HCT116 (cell line): ENCODE measurements around the gene GCNT3. TPM values are rescaled to one million over a fixed set of nuclear protein-coding genes. Genes with fewer than 3 reads are reported as not detected.

Source experiments
- ATAC-seq: fragments of 200-7000 bp; cut with Tn5 transposase; 2 replicates; pipeline ENCODE4 v1.9.1; 2020; ENCODE audit warnings: mild to moderate bottlenecking, moderate library complexity
- BruUV-seq: library from RNA; stranded (reverse); fragments of 400-500 nt; replicated peaks from 2 replicates; lab custom pipeline; 2021; lab: Mats Ljungman, UMichigan
- CTCF ChIA-PET: fragments of 300-600 bp; sonication (Branson Sonifier 250); formaldehyde crosslinking; loops from one replicate; lab custom pipeline; 2021; ENCODE audit warnings: antibody characterized with exemption; lab: Charles Lee
- POLR2A ChIA-PET: fragments of 300-600, 350-600 bp; sonication (Branson Sonifier 250); formaldehyde crosslinking; loops from one replicate; lab custom pipeline; 2021; ENCODE audit warnings: antibody characterized with exemption; lab: Charles Lee
- RAD21 ChIA-PET, 2 experiments: fragments of 300-600 bp; sonication (Branson Sonifier 250); formaldehyde crosslinking; loops; one replicate each; lab custom pipeline; 2023; ENCODE audit warnings: low total read pairs in 2 of 2; ENCODE audit not compliant: uncharacterized antibody in 2 of 2, unreplicated experiment in 2 of 2, low non-redundant PET in 1 of 2; lab: Charles Lee
- DNase-seq: peaks from one replicate; pipeline ENCODE4 v3.0.0-alpha.2; 2010; ENCODE audit warnings: low read depth, low spot score
- H2AFZ ChIP-seq: fragments of 200-600 bp; shearing (Covaris generic), sonication (generic); 2 replicates; pipeline ENCODE4 v1.6.1; 2017; ENCODE audit warnings: low read depth, mixed run types, mixed read lengths, antibody characterized with exemption, low read length; ENCODE audit not compliant: poor library complexity, severe bottlenecking
- H3K27ac ChIP-seq: 2 replicates; pipeline ENCODE4 v1.5.1; 2012; ENCODE audit warnings: low read depth, low read length
- H3K27me3 ChIP-seq: fragments of 200-600 bp; sonication (generic); 2 replicates; pipeline ENCODE4 v1.6.1; 2016; ENCODE audit warnings: mixed run types, low read length, mixed read lengths; ENCODE audit not compliant: insufficient read depth
- H3K36me3 ChIP-seq, 2 experiments: fragments of 200-500 bp in 1 of 2; fragments of 200-600 bp in 1 of 2; sonication (Bioruptor generic) in 1 of 2; sonication (generic) in 1 of 2; 2 replicates each; pipeline versions ENCODE4 v1.5.1 to v1.6.1; 2014 to 2016; ENCODE audit warnings: low read length in 2 of 2, inconsistent platforms in 1 of 2, mixed read lengths in 1 of 2, mixed run types in 1 of 2; ENCODE audit not compliant: insufficient read depth in 2 of 2, control insufficient read depth in 1 of 2
- H3K4me1 ChIP-seq, 2 experiments: fragments of 200-600 bp in 1 of 2; sonication (generic) in 1 of 2; 2 replicates each; pipeline versions ENCODE4 v1.5.1 to v1.6.1; 2012 to 2017; ENCODE audit warnings: low read length in 2 of 2, inconsistent platforms in 1 of 2, mild to moderate bottlenecking in 1 of 2, mixed read lengths in 1 of 2, mixed run types in 1 of 2, moderate library complexity in 1 of 2; ENCODE audit not compliant: insufficient read depth in 2 of 2, control insufficient read depth in 1 of 2
- H3K4me2 ChIP-seq: fragments of 200-600 bp; sonication (generic); 2 replicates; pipeline ENCODE4 v1.6.1; 2017; ENCODE audit warnings: mixed run types, low read length, mixed read lengths
- H3K4me3 ChIP-seq, 2 experiments: fragments of 200-600 bp in 1 of 2; sonication (generic) in 1 of 2; replicated peaks in 1 of 2; 2 replicates each; pipeline ENCODE4 v1.5.1; 2011 to 2016; ENCODE audit warnings: low read length in 2 of 2, control low read depth in 1 of 2, low read depth in 1 of 2, mild to moderate bottlenecking in 1 of 2, mixed read lengths in 1 of 2, mixed run types in 1 of 2
- H3K79me2 ChIP-seq: fragments of 200-600 bp; sonication (generic); 2 replicates; pipeline ENCODE4 v1.6.1; 2017; ENCODE audit warnings: mild to moderate bottlenecking, mixed run types, low read length, moderate library complexity, mixed read lengths; ENCODE audit not compliant: insufficient read depth
- H3K9ac ChIP-seq: fragments of 200-600 bp; sonication (generic); 2 replicates; pipeline ENCODE4 v1.6.1; 2016; ENCODE audit warnings: low read length, mixed read lengths
- H3K9me2 ChIP-seq: fragments of 200-600 bp; sonication (generic), shearing (Covaris generic); 2 replicates; pipeline ENCODE4 v1.6.1; 2017; ENCODE audit warnings: mixed run types, mild to moderate bottlenecking, moderate library complexity; ENCODE audit not compliant: insufficient read depth
- H3K9me3 ChIP-seq, 2 experiments: fragments of 200-500 bp in 1 of 2; fragments of 200-600 bp in 1 of 2; sonication (Bioruptor generic) in 1 of 2; sonication (generic) in 1 of 2; 2 replicates each; pipeline ENCODE4 v1.6.1; 2014 to 2017; ENCODE audit warnings: low read length in 2 of 2, mixed read lengths in 2 of 2, inconsistent platforms in 1 of 2, low read depth in 1 of 2, mild to moderate bottlenecking in 1 of 2, mixed run types in 1 of 2, moderate library complexity in 1 of 2; ENCODE audit not compliant: control insufficient read depth in 1 of 2, insufficient read depth in 1 of 2
- H4K20me1 ChIP-seq: fragments of 200-600 bp; sonication (generic), shearing (Covaris generic); 2 replicates; pipeline ENCODE4 v1.6.1; 2017; ENCODE audit warnings: mixed run types, mild to moderate bottlenecking, moderate library complexity; ENCODE audit not compliant: insufficient read depth
- CBX3 ChIP-seq: IDR thresholded peaks from 2 replicates; pipeline ENCODE4 v1.6.1; 2012; ENCODE audit warnings: low read depth
- CEBPB ChIP-seq: IDR thresholded peaks from 2 replicates; pipeline ENCODE4 v1.6.1; 2012; ENCODE audit warnings: low read depth
- CTCF ChIP-seq, 3 experiments: fragments of 200-600 bp in 1 of 3; sonication (generic) in 1 of 3; IDR thresholded peaks in 2 of 3; conservative IDR thresholded peaks in 1 of 3; 2 replicates each; pipeline ENCODE4 v1.5.1; 2012 to 2017; ENCODE audit warnings: low read depth in 2 of 3, low read length in 2 of 3, antibody characterized with exemption in 1 of 3, borderline replicate concordance in 1 of 3, control low read depth in 1 of 3, mild to moderate bottlenecking in 1 of 3, mixed read lengths in 1 of 3, mixed run types in 1 of 3, moderate library complexity in 1 of 3; ENCODE audit not compliant: insufficient read depth in 1 of 3
- EZH2 ChIP-seq: fragments of 200-600 bp; sonication (generic); IDR thresholded peaks from 2 replicates; pipeline ENCODE4 v1.6.1; 2017; ENCODE audit warnings: antibody characterized with exemption, mixed run types
- JUND ChIP-seq: IDR thresholded peaks from 2 replicates; pipeline ENCODE4 v1.6.1; 2012
- POLR2A ChIP-seq: IDR thresholded peaks from 2 replicates; pipeline ENCODE4 v1.7.0; 2011; ENCODE audit warnings: borderline replicate concordance; ENCODE audit not compliant: insufficient read depth, insufficient read length; ENCODE audit errors: extremely low read depth
- RAD21 ChIP-seq: IDR thresholded peaks from 2 replicates; pipeline ENCODE4 v1.6.1; 2012; ENCODE audit warnings: low read depth, mild to moderate bottlenecking
- SP1 ChIP-seq: IDR thresholded peaks from 2 replicates; pipeline ENCODE4 v1.6.1; 2012; ENCODE audit warnings: low read depth
- YY1 ChIP-seq: IDR thresholded peaks from 2 replicates; pipeline ENCODE4 v1.6.1; 2011; ENCODE audit warnings: low read length, low read depth, moderate library complexity, mild to moderate bottlenecking; ENCODE audit not compliant: insufficient replicate concordance; ENCODE audit errors: extremely low read depth
- ZFX ChIP-seq: fragments of 450-650 bp; IDR thresholded peaks from 2 replicates; pipeline ENCODE4 v1.6.1; 2017
- intact Hi-C: fragments of 100-400 bp; cut with micrococcal nuclease; formaldehyde crosslinking; loops from 2 replicates; pipeline ENCODE4 v1.10.0; 2022
- total RNA-seq: library from RNA; stranded (reverse); gene quantifications from one replicate; pipeline ENCODE4 v1.2.1, GENCODE V29; 2021; ENCODE audit not compliant: unreplicated experiment

GCNT3 gene
- total RNA-seq, 1 experiment from 2014 or later = 5.6 TPM

- Histone ChIP-seq H3K36me3 (no peaks in the 10 kb centered on the region), H3K9ac (no peak overlapping the region), H2AFZ (no peak overlapping the region), H3K4me2 (no peak overlapping the region), H4K20me1 (no peaks in the 10 kb centered on the region), H3K4me1 (peaks cover 13 to 25% of the 10 kb centered on the region in 2 experiments; a peak in 3 of 4 replicates), H3K27ac (no peak overlapping the region), H3K79me2 (no peaks in the 10 kb centered on the region), H3K4me3 (no peak overlapping the region), H3K9me3 (no peaks in the 10 kb centered on the region), H3K9me2 (no peaks in the 10 kb centered on the region), H3K27me3 (no peaks in the 10 kb centered on the region)
- ChIA-PET RAD21 (no interaction called here), POLR2A (no interaction called here), CTCF (interaction anchor here (3.0 kb wide), 1 partner anchor 83 kb away, joined by 23 read pairs; no protein-coding TSS in a partner anchor)
- no peak for TF ChIP-seq ZFX
- no peak for TF ChIP-seq CEBPB
- no peak for TF ChIP-seq CBX3
- TF ChIP-seq POLR2A = no peak
- TF ChIP-seq SP1 = no peak
- TF ChIP-seq YY1 = no peak
- no peak for TF ChIP-seq JUND
- intact Hi-C loops = no loop called here
- no peak for DNase-seq
- no peak for ATAC-seq
- no TSS peak for BruUV-seq
Measured at GRCh38 chr15:59615661-59616060, 4.1 kb downstream of the GCNT3 start.

- no peak for ATAC-seq
- Histone ChIP-seq H3K27me3 (no peaks in the 10 kb centered on the region), H4K20me1 (no peaks in the 10 kb centered on the region)
- peak in 1 of 3 experiments; percentile 40; a peak in 1 of 6 replicates for TF ChIP-seq CTCF (IDR thresholded peaks at IDR 0.05 in 2 of 3, conservative IDR thresholded peaks at IDR 0.05 in 1 of 3; ENCODE audit: borderline replicate concordance in 1 of 3, insufficient read depth in 1 of 3, low read depth in 2 of 3, low read length in 2 of 3)
- TF ChIP-seq RAD21 = peak; percentile 72
- TF ChIP-seq POLR2A = no peak
- TF ChIP-seq EZH2 = no peak
- TF ChIP-seq, all 23 proteins: peak for 2
- intact Hi-C loops = no loop called here
- ChIA-PET CTCF (interaction anchor here (1.6 to 3.0 kb wide), 2 partner anchors 84 to 92 kb away, joined by 3 to 23 read pairs; no protein-coding TSS in a partner anchor), RAD21 (interaction anchor here (1.0 to 1.5 kb wide), 2 partner anchors 83 to 87 kb away, joined by 4 to 6 read pairs; no protein-coding TSS in a partner anchor), POLR2A (interaction anchor here (1.2 kb wide), 1 partner anchor 84 kb away, joined by 5 read pairs; no protein-coding TSS in a partner anchor)
- Histone ChIP-seq H3K4me1 (peaks cover 10 to 22% of the 10 kb centered on the region in 2 experiments; a peak in 3 of 4 replicates), H3K9ac (no peak overlapping the region), H3K4me2 (no peak overlapping the region), H3K79me2 (no peaks in the 10 kb centered on the region), H3K4me3 (no peak overlapping the region), H2AFZ (no peak overlapping the region), H3K36me3 (no peaks in the 10 kb centered on the region), H3K9me2 (no peaks in the 10 kb centered on the region), H3K27ac (no peak overlapping the region), H3K9me3 (no peaks in the 10 kb centered on the region)
- DNase-seq = no peak
- no TSS peak for BruUV-seq
Measured at GRCh38 chr15:59616379-59616778, 4.8 kb downstream of the GCNT3 start.
